ENCODE results near the gene SMYD5. TPM values are rescaled to one million over a fixed set of nuclear protein-coding genes. Genes with fewer than 3 reads are reported as not detected.
"Not testable (repeated sequence)": the region's sequence is repeated elsewhere in the genome, so short reads cannot be mapped to it uniquely, and the experiment has no call there.

The SMYD5 gene
- polyA plus RNA-seq = 10 to 100 TPM in 2 of 3 donors, 1 to 10 TPM in 1; 7.0 to 19.1 (median 10.2) TPM

DNA sequence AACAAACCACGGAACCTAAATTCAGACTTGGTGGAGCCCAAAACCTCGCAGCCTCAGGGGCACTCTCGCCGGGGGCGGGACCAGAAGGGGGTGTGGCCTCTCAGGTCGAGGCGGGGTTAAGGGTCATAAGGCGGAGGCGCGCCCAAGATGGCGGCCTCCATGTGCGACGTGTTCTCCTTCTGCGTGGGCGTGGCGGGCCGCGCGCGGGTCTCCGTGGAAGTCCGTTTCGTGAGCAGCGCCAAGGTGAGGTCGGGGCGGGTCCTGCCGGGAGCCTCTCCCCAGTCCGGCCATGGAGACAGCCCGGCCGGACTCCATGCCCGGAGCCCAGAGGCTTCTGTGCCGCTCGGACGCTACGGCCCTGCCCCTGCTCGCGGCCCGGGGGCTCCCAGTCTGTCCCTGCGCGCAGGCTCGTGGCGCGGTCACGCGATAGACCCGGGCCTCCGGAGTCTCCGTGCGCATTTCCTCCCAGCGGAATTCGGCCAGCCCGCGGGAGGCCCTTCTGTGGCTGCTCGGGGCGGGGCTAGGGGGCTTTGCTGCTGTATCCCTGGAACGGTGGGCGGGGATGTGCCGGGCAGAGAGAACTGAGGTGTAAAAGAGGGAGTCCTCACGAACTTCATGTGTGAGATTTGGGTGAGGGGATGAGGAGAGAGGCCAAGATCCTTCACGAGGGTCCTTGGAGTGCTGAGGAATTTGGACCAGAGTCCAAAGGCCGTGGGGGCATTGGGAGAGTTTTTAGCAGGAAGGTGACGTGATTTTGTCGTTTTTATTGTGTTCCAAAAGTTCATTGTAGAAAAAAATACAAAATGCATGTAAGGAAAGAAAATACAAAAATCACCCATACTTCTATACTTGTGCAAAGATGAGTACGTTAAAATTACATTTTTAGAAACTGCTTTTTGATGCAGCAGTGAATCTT is at the start of gene SMYD5:
TSS of gene SMYD5 (plus strand) at position 126 of the 916 bp plus-strand sequence. CDS start at position 148, 22 bp downstream.
- peak within 1 kb of the TSS; percentile 88 to 96 (median 94) for H3K4me3 Mint-ChIP-seq
- no peaks in the 10 kb centered on the region for H3K9me3 Mint-ChIP-seq
- no peaks in the 10 kb centered on the region for H3K36me3 Mint-ChIP-seq
- peak within 1 kb of the TSS; percentile 40 to 94 (median 88) for H3K27ac Mint-ChIP-seq
- peak; percentile 82 to 86 (median 84) for DNase-seq
- H3K27me3 Mint-ChIP-seq (ENCODE audit: low read depth in 3 of 3) = peaks cover 0 to 1% (median 0%) of the 10 kb centered on the region in 3 donors
- H3K4me1 Mint-ChIP-seq = peaks cover 28 to 36% of the 10 kb centered on the region in 2 donors

DNA sequence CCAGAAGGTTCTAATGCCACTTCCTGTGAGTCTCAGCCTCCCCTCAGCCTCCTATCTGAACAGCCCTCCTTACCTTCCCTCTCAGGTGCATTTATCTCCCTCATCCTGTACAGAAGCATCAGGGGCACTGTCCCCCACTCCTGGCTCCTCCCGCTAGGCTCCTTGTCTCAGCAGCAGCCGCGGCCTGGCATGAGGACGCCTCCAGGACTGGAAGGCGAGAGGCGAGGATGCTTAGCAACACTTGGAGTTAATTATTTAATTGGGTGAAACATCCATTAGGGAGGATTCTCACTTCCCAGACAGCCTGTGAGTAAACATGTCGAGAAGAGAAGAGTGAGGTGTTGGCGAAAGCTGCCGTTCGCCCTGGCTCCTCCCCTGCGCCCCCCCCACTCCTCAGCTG is 48.1 kb upstream of the SMYD5 start:
- DNase-seq; H3K4me3 Mint-ChIP-seq; H3K27me3 Mint-ChIP-seq (ENCODE audit: low read depth in 3 of 3); H3K36me3 Mint-ChIP-seq; H3K9me3 Mint-ChIP-seq; H3K27ac Mint-ChIP-seq; H3K4me1 Mint-ChIP-seq: not testable (repeated sequence)

DNA sequence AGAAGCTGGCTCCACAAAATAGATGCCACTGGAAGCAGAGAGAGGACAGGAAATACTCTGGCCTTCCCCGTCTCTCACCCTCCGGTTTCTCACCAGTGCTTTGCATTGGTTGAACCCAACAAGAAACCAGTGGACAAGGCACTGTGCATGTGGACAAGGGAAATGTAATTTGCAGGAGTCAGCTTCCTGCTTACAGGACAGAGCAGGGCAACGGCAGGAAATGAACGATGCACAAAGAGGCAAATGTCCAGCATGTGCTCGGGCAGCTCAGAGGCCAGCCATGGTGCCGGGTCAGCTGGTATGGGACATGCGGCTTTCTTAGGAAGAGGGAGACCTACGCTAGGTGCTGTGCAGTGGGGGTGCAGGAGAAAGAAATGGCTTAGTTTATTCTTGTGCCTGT is 47.2 kb upstream of the SMYD5 start:
- H3K27ac Mint-ChIP-seq; H3K9me3 Mint-ChIP-seq; H3K4me3 Mint-ChIP-seq; H3K27me3 Mint-ChIP-seq (ENCODE audit: low read depth in 3 of 3); DNase-seq; H3K4me1 Mint-ChIP-seq; H3K36me3 Mint-ChIP-seq: not testable (repeated sequence)

DNA sequence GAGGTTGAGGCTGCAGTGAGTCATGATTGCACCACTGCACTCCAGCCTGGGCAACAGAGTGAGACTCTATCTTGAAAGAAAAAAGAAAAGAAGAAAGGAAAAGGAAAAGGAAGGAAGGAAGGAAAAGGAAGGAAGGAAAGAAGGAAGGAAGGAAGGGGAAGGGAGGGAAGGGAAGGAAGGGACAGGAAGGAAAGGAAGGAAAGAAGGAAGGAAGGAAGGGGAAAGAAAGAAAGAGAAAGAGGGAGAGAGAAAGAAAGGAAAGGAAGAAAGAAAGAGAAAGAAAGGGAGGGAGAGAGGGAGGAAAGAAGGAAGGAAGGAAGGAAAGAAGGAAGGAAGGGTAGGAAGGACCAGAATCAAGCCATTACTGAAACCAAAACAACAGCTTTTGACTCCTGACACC is 45.7 kb upstream of the SMYD5 start:
- not testable (repeated sequence) for H3K36me3 Mint-ChIP-seq; H3K4me3 Mint-ChIP-seq; H3K4me1 Mint-ChIP-seq; H3K9me3 Mint-ChIP-seq; DNase-seq; H3K27me3 Mint-ChIP-seq (ENCODE audit: low read depth in 3 of 3); H3K27ac Mint-ChIP-seq

DNA sequence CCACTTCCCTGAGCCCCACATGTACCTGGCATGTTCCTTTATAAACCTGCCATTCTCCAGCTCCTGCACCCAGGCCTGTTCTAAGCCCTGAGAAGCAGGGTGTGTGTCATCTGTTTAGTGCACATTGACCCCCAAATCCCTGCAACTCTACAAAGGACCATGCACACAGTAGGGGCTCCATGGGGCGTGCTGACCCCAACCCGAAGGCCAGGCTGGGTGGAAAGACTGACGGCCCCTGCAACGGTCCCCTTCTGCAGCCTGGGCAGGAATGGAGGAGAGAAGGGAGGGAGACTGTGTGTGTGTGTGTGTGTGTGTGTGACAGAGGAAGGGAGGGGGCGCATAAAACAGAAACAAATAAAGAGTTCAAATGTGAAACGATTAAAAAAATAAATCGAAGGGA is 43.7 kb upstream of the SMYD5 start:
- not testable (repeated sequence) for H3K27ac Mint-ChIP-seq; H3K27me3 Mint-ChIP-seq (ENCODE audit: low read depth in 3 of 3); H3K4me1 Mint-ChIP-seq; H3K4me3 Mint-ChIP-seq; H3K9me3 Mint-ChIP-seq; DNase-seq; H3K36me3 Mint-ChIP-seq

DNA sequence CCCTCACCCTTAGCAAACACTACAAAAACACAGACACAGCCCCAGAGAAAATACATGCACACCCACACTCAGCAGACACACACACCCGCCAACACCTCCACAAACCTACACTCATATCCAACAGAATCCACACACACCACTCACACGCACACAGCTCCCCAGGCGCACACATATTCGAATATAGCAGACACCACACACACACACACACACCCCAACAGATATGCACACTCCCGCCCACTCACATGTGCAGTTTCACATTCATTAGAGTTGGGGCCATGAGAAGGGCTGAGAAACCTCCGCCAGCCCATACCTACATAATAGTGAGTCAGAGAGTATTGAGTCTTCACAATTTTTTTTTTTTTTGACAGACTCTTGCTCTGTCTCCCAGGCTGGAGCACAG is 41.1 kb upstream of the SMYD5 start:
- H3K27me3 Mint-ChIP-seq (ENCODE audit: low read depth in 3 of 3) = peaks cover 4 to 8% (median 7%) of the 10 kb centered on the region in 3 donors
- DNase-seq = no peak
- H3K4me3 Mint-ChIP-seq = no peak overlapping the region
- H3K36me3 Mint-ChIP-seq = no peaks in the 10 kb centered on the region
- peaks cover 13 to 16% of the 10 kb centered on the region in 2 donors for H3K4me1 Mint-ChIP-seq
- no peak overlapping the region for H3K27ac Mint-ChIP-seq
- no peaks in the 10 kb centered on the region for H3K9me3 Mint-ChIP-seq

DNA sequence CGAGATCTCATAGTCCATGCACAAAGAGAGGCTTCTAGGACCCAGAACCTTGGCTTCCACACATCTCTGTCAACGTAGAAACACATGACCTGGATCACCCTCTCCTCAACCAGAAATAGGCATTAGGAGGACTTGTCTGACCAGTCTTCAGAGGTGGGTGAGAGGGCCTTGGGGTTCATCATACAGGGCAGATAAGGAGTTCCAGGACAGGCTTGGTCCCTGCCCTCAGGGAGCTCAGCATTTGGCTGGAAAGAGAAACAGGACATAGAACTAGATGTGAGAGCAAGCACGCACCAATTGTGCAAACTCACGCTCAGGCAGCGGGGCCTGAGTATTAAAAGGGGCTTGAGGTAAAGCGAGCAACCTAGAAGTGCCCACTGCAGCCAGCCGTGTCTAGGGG is 40.3 kb upstream of the SMYD5 start:
- peaks cover 13 to 16% of the 10 kb centered on the region in 2 donors for H3K4me1 Mint-ChIP-seq
- no peak for DNase-seq
- peaks cover 6 to 8% (median 7%) of the 10 kb centered on the region in 3 donors for H3K27me3 Mint-ChIP-seq (ENCODE audit: low read depth in 3 of 3)
- no peaks in the 10 kb centered on the region for H3K9me3 Mint-ChIP-seq
- H3K27ac Mint-ChIP-seq = no peak overlapping the region
- no peaks in the 10 kb centered on the region for H3K36me3 Mint-ChIP-seq
- peak overlapping the region in 4 of 5 donors; percentile 3 to 45 (median 29) for H3K4me3 Mint-ChIP-seq

DNA sequence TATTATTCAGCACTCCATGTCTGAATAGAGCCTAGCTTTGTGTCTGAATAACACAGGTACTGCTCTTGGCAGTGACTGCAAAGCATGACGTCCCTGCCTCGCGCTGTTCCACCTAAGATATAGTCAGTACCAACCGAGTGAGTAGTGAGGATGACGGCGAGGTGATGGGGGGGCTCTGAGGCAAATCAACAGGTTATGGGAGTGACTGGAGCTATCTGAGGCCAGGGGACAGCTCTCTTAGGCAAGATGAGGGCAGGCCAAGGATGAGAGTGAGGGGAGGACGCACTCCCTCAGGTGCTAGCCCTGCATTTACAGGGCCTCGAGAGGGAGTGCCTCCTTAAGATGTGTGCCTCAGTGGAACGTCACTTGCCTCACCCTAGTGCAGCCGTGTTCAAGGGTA is 39.8 kb upstream of the SMYD5 start:
- Mint-ChIP-seq H3K9me3 (no peaks in the 10 kb centered on the region), H3K4me1 (peaks cover 13 to 16% of the 10 kb centered on the region in 2 donors), H3K27me3 (ENCODE audit: low read depth in 3 of 3) (peaks cover 4 to 7% (median 7%) of the 10 kb centered on the region in 3 donors), H3K4me3 (peak overlapping the region in 4 of 5 donors; percentile 14 to 49 (median 34)), H3K36me3 (no peaks in the 10 kb centered on the region), H3K27ac (no peak overlapping the region)
- no peak for DNase-seq

DNA sequence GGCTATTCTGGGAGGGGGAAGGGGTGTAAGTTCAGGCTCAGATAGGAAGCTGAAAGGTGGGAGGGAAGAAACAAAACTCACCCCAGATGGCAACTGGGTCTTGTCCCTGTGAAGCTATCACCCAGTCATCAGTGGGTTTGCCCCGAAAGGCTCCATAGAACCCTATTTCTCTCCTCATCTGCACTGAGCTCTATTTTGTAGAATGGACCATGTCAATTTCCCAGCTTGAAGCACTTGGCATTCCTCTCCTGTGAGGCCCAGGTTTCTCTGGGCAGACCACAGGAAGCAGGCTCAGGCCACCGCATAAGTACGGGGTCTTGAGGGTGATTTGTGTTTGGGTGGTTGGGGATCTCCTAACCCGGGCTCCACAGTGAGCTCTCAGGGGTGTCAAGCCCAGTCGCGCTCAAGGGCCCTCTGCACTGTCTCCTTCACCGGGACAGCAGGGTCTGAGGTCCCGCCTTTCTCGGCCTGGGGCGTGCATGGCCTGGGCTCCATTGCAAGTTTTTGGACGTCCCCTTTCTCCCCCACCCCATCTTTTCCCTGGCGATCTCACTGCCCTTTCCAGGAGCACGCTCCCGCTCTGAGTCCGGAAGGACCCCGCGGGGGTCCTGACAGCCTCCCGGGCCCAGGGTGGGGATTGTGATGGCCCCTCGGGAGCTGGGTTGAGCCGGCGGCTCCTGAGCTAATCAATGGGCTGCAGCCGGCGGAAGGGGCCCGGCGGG is 38.9 kb upstream of the SMYD5 start:
- Mint-ChIP-seq H3K4me3 (peak overlapping the region; percentile 49 to 71 (median 68)), H3K4me1 (peaks cover 13 to 16% of the 10 kb centered on the region in 2 donors), H3K27me3 (ENCODE audit: low read depth in 3 of 3) (peaks cover 6 to 11% (median 7%) of the 10 kb centered on the region in 3 donors), H3K27ac (no peak overlapping the region), H3K36me3 (no peaks in the 10 kb centered on the region), H3K9me3 (no peaks in the 10 kb centered on the region)
- DNase-seq = peak in 1 of 3 donors; percentile 7

DNA sequence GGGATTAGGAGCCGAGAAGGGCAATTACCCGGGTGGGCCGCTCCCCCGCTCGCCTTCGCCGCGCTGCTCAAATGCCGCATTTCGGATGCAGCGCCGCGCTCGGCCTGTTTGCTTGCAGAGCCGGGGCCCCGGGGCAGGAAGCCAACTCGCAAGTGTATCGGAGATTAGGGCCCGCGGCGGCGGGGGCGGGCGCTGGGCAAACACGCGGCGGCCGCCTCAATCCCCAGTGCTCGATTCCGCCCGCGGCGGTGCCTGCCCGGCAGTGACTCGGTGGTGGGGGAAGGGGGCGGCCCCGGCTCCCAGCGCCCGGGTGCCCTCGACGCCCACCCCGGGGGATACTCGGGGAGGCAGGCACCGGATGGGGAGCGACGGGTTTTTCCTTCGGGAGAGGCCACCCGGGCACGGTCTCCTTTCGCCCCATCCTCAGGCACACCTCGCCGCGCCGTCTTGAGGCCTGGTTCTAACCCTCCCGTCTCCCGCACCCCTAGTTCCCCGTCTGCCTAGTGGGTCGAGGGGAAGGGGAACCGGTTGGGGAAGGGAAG is 38.3 kb upstream of the SMYD5 start:
- Mint-ChIP-seq H3K36me3 (no peaks in the 10 kb centered on the region), H3K9me3 (no peaks in the 10 kb centered on the region), H3K4me3 (peak overlapping the region; percentile 84 to 94 (median 90)), H3K27ac (peak overlapping the region in 1 of 6 donors; percentile 48), H3K4me1 (peaks cover 13 to 16% of the 10 kb centered on the region in 2 donors), H3K27me3 (ENCODE audit: low read depth in 3 of 3) (peaks cover 6 to 11% (median 7%) of the 10 kb centered on the region in 3 donors)
- DNase-seq = peak; percentile 67 to 73 (median 71)

DNA sequence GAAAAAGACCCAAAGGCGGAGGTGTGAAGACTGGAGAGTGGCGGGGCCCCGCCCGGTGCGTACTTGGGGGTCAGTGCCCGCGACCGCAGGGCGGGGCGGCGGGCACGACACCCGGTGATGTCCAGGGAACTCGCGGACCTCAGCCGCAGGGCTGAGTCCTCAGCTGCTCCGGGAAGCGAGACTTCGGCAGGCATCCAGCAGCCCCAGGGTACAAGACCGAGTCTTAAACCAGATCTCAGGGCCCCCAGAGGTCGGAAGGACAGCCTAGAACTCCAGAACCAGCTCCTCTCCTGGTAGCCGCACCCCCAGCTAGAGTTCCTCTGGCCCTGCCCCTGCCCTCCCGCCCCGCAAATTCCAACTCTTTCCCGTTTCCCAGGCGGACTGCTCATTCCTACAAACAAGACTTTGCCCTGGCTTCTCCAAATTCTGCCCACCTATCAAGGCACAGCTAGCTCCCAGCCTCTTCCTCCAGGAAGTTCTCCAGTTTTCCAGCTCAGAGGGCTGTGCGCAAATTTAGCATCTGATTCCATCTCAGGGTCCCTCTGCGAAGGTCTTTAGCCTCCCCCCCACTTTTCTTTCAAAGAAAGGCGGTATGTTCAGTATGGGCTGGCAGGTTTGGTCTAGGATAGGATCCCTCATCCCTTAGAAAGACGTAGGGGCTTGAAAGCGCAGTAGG is 37.7 kb upstream of the SMYD5 start:
- H3K9me3 Mint-ChIP-seq = no peaks in the 10 kb centered on the region
- H3K4me1 Mint-ChIP-seq = peaks cover 13 to 16% of the 10 kb centered on the region in 2 donors
- H3K4me3 Mint-ChIP-seq = peak overlapping the region; percentile 84 to 94 (median 90)
- DNase-seq = peak in 1 of 3 donors; percentile 15
- H3K27me3 Mint-ChIP-seq (ENCODE audit: low read depth in 3 of 3) = peaks cover 6 to 13% (median 8%) of the 10 kb centered on the region in 3 donors
- no peaks in the 10 kb centered on the region for H3K36me3 Mint-ChIP-seq
- peak overlapping the region in 4 of 6 donors; percentile 41 to 73 (median 60) for H3K27ac Mint-ChIP-seq

DNA sequence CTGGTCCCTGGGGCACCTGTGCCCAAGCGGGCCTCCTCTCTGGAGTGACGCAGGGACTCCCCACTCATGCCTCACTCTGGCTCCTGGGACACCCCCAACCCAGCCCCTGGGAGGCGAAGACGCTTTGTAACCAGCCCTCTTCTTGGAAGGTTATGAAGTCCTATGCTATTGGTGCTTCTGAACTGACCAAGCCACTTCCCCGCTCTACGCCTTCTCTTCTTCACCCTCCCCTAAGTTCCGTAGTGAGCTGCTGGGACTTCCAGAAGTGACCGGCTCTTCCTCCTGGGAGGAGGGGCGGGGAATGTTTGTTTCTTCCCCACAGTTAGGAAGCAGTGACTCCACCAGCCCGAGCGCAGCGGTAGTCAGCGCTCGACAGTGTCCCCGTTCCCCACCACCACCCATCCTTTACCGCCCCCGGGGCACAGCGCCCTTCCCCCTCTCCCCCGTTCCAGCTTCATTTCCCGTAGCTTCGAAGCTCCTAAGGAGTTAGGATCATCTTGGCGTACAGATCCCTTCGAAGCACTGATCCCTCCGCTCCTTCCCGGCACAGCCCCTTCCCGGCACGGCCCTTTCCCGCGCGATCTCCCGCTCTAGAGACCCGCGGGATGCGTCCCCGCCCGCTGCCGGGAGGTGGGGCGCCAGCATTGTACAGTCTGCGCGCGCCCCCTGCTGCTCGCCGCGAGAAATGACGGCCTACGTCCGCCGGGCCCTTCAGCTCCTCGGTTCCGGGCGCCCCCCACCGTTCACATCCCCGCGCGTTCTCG is 37.0 kb upstream of the SMYD5 start:
- Mint-ChIP-seq H3K9me3 (no peaks in the 10 kb centered on the region), H3K27me3 (ENCODE audit: low read depth in 3 of 3) (peaks cover 6 to 14% (median 9%) of the 10 kb centered on the region in 3 donors), H3K36me3 (no peaks in the 10 kb centered on the region), H3K27ac (peak overlapping the region in 4 of 6 donors; percentile 14 to 73 (median 46)), H3K4me3 (peak overlapping the region; percentile 84 to 94 (median 90)), H3K4me1 (peaks cover 13 to 16% of the 10 kb centered on the region in 2 donors)
- peak; percentile 84 to 88 (median 87) for DNase-seq
